Activated B cell treated with CpG ODN at 0.5 μM for 24 hours (primary cell): ENCODE measurements around the gene COLEC12. TPM values are rescaled to one million over a fixed set of nuclear protein-coding genes. Genes with fewer than 3 reads are reported as not detected.

Experiments used
- ATAC-seq: fragments of 200-7000 bp; cut with Tn5 transposase; one replicate; pipeline ENCODE4 v1.10.0; 2021; ENCODE audit warnings: low read depth, mild to moderate bottlenecking, moderate library complexity
- CTCF ChIA-PET: fragments of 350-600 bp; sonication (Branson Sonifier 250); formaldehyde crosslinking; loops from one replicate; lab custom pipeline; 2021; ENCODE audit warnings: antibody characterized with exemption; lab: Charles Lee
- POLR2A ChIA-PET: fragments of 350-600 bp; sonication (Branson Sonifier 250); formaldehyde crosslinking; loops from one replicate; lab custom pipeline; 2021; ENCODE audit warnings: antibody characterized with exemption; lab: Charles Lee
- DNase-seq: peaks from one replicate; pipeline ENCODE4 v3.0.0; 2022
- H3K27ac Mint-ChIP-seq: one replicate; pipeline ENCODE4 v1.8.0; 2020; ENCODE audit warnings: mixed read lengths
- H3K27me3 Mint-ChIP-seq: one replicate; pipeline ENCODE4 v1.8.0; 2021; ENCODE audit warnings: mixed read lengths
- H3K36me3 Mint-ChIP-seq: one replicate; pipeline ENCODE4 v1.8.0; 2021; ENCODE audit warnings: low read depth, mixed read lengths
- H3K4me1 Mint-ChIP-seq: one replicate; pipeline ENCODE4 v1.8.0; 2021; ENCODE audit warnings: mixed read lengths
- H3K4me3 Mint-ChIP-seq: one replicate; pipeline ENCODE4 v1.8.0; 2020; ENCODE audit warnings: mild to moderate bottlenecking, mixed read lengths
- H3K9me3 Mint-ChIP-seq: one replicate; pipeline ENCODE4 v1.8.0; 2020; ENCODE audit warnings: mixed read lengths
- intact Hi-C: fragments of 100-400 bp; cut with micrococcal nuclease; formaldehyde crosslinking; loops from one replicate; pipeline ENCODE4 v1.15.1; 2024
- total RNA-seq: library from RNA; stranded (reverse); gene quantifications from 2 replicates; pipeline ENCODE4 v1.2.3, GENCODE V29; 2022
- TF ChIP-seq, protein P1 (sequence below): fragments of 200-600 bp; IDR thresholded peaks from one replicate; pipeline ENCODE4 v1.8.0; 2022; ENCODE audit warnings: antibody characterized with exemption, mild to moderate bottlenecking

Gene COLEC12
- total RNA-seq, 1 donor from 2014 or later, result not detected

DNA sequence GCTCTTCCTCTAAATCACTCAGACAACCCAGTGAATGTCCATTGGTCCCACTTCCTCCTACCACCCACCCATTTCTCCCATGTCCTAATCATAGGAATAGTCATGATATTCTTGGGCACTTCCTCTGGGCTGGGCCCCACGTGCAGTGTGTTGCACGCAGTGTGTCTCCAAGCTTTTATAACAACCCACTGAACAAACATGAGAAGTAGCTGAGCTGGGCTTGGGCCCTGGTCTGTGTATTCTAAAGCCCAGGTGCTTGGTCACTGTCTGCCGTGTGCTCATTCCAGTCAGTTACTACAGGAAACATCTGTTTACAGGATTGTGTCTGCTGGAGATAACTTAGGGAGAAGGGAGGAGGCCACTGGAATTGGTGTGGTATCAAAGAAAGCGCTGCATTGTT is 168.5 kb downstream of the COLEC12 start:
- intact Hi-C loops, result no loop called here
- Mint-ChIP-seq H3K4me1 (no peaks in the 10 kb centered on the region), H3K27me3 (peaks cover 8% of the 10 kb centered on the region), H3K9me3 (no peaks in the 10 kb centered on the region), H3K27ac (no peak overlapping the region), H3K4me3 (no peak overlapping the region), H3K36me3 (no peaks in the 10 kb centered on the region)
- ChIA-PET POLR2A (no interaction called here), CTCF (no interaction called here)
- TF ChIP-seq, protein P1, sequence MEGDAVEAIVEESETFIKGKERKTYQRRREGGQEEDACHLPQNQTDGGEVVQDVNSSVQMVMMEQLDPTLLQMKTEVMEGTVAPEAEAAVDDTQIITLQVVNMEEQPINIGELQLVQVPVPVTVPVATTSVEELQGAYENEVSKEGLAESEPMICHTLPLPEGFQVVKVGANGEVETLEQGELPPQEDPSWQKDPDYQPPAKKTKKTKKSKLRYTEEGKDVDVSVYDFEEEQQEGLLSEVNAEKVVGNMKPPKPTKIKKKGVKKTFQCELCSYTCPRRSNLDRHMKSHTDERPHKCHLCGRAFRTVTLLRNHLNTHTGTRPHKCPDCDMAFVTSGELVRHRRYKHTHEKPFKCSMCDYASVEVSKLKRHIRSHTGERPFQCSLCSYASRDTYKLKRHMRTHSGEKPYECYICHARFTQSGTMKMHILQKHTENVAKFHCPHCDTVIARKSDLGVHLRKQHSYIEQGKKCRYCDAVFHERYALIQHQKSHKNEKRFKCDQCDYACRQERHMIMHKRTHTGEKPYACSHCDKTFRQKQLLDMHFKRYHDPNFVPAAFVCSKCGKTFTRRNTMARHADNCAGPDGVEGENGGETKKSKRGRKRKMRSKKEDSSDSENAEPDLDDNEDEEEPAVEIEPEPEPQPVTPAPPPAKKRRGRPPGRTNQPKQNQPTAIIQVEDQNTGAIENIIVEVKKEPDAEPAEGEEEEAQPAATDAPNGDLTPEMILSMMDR, result no peak
- no peak for DNase-seq
- ATAC-seq, result no peak

GRCh38 chr18:331221-331821 is 169.2 kb downstream of the COLEC12 start:
- ChIA-PET CTCF (no interaction called here), POLR2A (no interaction called here)
- ATAC-seq, result no peak
- TF ChIP-seq, protein P1, result no peak
- H3K27ac Mint-ChIP-seq, result no peak overlapping the region
- no peaks in the 10 kb centered on the region for H3K9me3 Mint-ChIP-seq
- intact Hi-C loops, result no loop called here
- no peaks in the 10 kb centered on the region for H3K36me3 Mint-ChIP-seq
- no peak for DNase-seq
- no peaks in the 10 kb centered on the region for H3K4me1 Mint-ChIP-seq
- no peak overlapping the region for H3K4me3 Mint-ChIP-seq
- peaks cover 8% of the 10 kb centered on the region for H3K27me3 Mint-ChIP-seq

- Mint-ChIP-seq H3K4me1 (no peaks in the 10 kb centered on the region), H3K27ac (no peak overlapping the region), H3K36me3 (no peaks in the 10 kb centered on the region), H3K4me3 (no peak overlapping the region), H3K9me3 (no peaks in the 10 kb centered on the region), H3K27me3 (peaks cover 8% of the 10 kb centered on the region)
- ATAC-seq (no peak), DNase-seq (no peak)
- POLR2A ChIA-PET, result no interaction called here
- intact Hi-C loops, result no loop called here
- TF ChIP-seq, protein P1, result no peak
- CTCF ChIA-PET, result no interaction called here
These were observed 171.6 kb downstream of the COLEC12 start for GRCh38 chr18:328928-329327.

GRCh38 chr18:326846-327245 is 173.7 kb downstream of the COLEC12 start:
- no peak overlapping the region for H3K4me3 Mint-ChIP-seq
- ChIA-PET POLR2A (no interaction called here), CTCF (no interaction called here)
- no peak overlapping the region for H3K27ac Mint-ChIP-seq
- TF ChIP-seq, protein P1, result no peak
- peaks cover 5% of the 10 kb centered on the region for H3K27me3 Mint-ChIP-seq
- DNase-seq (no peak), ATAC-seq (no peak)
- no peaks in the 10 kb centered on the region for H3K9me3 Mint-ChIP-seq
- H3K4me1 Mint-ChIP-seq, result no peaks in the 10 kb centered on the region
- H3K36me3 Mint-ChIP-seq, result no peaks in the 10 kb centered on the region
- intact Hi-C loops, result no loop called here

- Mint-ChIP-seq H3K4me1 (no peaks in the 10 kb centered on the region), H3K27ac (no peak overlapping the region), H3K4me3 (no peak overlapping the region), H3K9me3 (no peaks in the 10 kb centered on the region), H3K27me3 (no peaks in the 10 kb centered on the region), H3K36me3 (no peaks in the 10 kb centered on the region)
- DNase-seq (no peak), ATAC-seq (no peak)
- CTCF ChIA-PET, result no interaction called here
- intact Hi-C loops, result no loop called here
- POLR2A ChIA-PET, result no interaction called here
- TF ChIP-seq, protein P1, result no peak
These were observed 177.3 kb downstream of the COLEC12 start for GRCh38 chr18:323253-323622.
